Smooth muscle cell of the brain vasculature (primary cell): Measurements from ENCODE around the gene LRMDA.

Experiments
- DNase-seq: peaks from one replicate; pipeline ENCODE4 v3.0.0-alpha.2; 2012; ENCODE audit warnings: low read depth, low spot score

Gene LRMDA

DNA sequence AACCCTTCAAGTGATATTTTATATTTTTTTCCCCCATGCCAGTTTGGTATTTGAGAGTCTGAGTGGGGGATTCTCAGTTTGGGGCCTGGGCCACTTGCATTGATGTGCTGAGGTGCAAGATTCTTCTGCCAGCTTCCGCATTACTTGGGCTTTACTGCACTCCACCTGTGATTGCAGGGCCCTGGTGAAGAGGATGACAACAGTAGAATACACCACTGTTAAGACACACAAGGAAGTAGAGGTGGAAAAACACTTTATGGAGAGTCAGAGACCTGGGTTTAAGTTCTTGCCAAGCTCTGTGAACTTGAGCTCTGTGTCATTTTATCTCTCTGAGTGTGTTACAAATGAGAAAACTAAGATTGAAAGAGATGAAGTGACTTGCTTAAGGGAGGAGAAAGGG lies 209.4 kb downstream of the LRMDA start:
- DNase-seq, result no peak

DNA sequence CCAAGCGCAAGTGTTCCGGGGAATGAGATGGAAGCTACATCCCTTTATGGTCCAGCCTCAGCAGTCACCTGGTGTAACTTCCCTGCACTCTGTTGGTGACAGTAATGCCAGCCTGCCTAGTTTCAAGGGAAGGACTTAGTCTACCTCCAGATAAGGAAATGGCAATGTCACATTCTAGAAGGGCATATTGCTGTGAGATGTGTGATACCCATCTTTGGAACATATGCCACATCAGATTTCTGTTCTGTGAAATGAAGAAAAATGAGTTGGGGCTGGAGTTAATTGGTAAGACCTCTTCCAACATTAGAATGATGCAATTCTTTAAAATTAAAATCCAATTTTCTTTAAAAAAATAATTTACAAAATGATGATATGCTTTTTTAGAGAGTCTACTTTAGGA lies 212.0 kb downstream of the LRMDA start:
- no peak for DNase-seq

GRCh38 chr10:75643944-75644692 lies 212.7 kb downstream of the LRMDA start:
- no peak for DNase-seq

DNA sequence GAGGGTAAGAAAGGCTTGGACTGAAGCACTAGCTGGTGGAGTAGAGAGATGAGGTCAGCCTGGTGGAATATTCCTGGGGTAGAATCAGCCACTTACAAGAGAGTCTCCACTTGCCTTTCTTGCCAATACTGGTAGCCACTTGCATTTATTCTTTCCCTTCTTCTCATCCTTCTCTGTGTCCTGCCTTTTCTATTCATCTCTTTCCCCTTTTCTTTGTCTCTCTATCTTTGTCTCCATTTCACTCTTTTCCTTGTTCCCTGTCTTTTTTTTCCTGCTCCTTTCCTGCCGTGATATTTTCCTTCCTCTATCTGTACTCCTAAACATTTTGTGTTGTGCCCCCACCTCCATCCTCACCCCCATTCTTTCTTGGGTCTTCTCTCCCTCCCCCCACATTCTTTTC lies 214.3 kb downstream of the LRMDA start:
- no peak for DNase-seq

DNA sequence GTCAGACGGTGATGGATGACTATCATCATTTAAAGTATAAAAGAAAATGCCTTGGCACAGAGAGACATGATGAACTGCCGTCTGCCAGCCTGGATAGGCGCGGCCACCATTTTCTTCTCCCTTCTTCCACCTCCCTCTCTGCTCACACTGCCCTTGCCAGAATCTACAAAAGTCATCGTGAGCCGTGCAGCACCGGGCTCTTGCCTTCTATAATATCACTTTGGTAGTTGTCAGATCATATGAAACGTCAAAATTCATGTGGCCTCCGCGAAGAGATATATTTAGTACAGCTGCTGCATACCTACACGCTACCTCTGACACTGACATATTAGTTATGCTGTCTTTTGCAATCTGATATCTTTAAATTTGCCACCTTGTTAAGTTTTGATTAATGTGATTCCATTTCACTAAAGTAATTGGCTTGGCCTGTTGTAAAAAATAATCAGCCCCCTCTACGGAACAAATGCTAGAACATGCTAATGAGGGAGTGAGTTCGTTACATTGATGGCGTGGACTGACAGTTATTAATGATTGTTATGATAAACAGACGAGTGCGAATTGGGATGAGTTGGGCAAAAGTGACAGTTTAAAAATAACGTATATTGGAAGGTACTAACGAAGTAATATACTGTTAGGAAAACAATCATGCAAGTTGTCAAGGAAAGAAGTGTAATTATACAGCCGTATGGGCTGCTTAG lies 214.9 kb downstream of the LRMDA start:
- DNase-seq, result no peak

GRCh38 chr10:75646916-75647315 lies 215.5 kb downstream of the LRMDA start:
- no peak for DNase-seq

DNA sequence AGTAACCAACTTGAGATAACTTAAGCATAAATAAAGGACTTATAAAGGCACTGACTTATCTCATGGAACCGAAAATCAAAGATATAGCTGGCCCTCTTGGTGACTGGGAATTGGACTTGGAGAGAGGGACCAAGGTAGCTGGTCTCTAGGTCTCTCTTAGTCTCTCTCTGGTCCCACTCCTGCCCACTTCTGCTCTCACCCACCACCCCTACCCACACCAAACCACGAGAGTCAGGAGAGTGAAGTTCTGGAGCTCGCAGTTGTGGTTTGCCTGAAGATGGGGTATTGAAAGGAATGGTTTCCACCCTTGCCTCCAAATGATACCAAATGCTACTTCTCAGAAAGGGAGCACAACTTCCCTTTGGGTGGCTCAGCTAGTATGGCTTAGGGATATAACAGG lies 216.3 kb downstream of the LRMDA start:
- DNase-seq, result no peak

DNA sequence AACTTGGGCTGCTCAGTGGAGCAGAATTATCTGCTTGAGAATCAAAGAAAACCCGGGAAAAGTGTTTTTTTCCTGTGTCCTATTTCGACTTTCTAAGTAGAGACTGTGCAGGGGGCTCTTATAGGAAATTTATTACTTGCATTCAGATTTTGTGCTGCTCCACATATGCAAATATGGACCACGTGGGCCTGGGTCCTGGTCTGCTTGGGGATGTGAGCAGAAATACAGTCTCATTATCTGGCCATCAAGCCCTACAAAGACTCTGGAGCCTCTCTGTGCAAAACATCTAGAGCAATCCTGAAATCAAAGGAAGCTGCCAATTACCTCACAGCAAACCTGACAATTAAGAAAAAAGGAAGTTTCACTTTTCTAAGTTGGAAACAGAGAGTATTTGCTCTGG lies 216.9 kb downstream of the LRMDA start:
- DNase-seq, result no peak

DNA sequence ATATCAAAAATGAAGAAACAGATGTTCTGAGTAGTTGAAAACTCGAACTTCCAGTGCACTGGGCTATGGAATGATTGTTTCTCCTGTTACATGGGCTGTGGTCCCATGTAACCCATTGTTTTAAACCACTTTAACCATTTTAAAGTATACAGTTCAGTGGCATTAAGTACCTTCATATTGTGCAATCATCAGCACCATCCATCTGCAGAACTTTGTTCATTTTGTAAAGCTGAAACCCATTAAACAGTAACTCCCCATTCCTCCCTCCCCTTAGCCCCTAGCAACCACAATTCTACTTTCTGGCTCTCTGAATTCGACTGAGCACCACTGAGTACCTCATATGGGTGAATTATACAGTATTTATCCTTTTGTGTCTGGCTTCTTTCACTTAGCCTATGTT lies 217.4 kb downstream of the LRMDA start:
- no peak for DNase-seq

GRCh38 chr10:75649466-75649865 lies 218.0 kb downstream of the LRMDA start:
- DNase-seq, result no peak

DNA sequence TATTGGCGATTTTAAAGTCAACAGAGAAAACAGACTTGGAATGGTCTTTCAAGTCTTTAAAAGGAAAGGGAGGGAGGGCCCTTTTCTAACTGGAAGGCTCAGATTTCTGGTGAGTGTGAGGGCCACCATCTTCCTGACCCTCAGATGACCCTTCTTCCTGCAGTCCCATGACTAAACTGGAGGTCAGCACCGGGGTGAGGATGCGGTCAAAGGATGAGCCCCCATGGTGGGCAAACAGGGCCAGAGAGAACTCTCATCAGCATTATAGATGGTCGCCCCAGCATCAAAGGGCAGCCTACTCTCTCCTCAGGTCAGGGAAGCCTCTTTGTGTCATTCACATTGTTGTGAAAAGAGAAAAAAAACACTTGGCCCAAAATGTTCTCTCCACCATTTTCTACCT lies 219.2 kb downstream of the LRMDA start:
- DNase-seq, result no peak

DNA sequence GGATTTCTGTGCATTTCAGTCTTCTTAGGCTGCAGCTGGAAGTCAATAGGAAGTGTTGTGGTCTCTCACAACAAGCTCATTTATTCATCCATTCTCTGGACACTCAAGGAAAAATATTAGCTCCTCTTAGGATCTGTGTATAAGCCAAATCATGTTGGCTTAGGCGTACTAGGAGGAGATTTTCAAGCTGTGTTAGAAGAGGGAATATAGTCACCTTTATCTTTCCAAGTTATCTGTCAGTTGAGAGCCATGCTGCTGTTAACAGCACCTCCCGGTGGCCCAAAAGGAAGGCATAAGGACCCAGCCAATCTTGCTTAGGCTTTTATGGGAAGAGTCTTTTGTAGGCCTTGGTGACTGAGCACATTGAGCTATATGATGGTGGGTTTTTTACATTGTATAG lies 220.0 kb downstream of the LRMDA start:
- DNase-seq, result no peak

GRCh38 chr10:75652146-75652740 lies 220.8 kb downstream of the LRMDA start:
- DNase-seq, result no peak

DNA sequence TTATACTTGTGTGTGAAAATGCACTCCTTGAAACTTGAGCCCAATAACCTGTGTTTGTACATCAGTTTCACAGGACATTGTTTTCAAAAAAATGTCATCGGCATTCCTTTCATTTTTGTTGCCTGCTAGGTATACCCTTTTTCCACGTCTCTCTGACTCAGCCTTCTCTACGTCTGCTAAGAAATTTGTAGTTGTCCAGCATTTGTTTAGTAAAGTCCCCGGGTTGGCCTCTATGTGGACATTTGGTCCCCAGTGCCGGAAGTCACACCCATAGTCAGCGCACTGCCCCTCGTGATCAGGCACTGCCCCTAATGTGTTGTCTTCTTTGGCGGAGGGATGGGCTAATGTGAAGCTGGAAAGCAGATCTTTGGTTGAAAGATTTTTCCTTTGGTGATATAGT lies 222.3 kb downstream of the LRMDA start:
- no peak for DNase-seq

GRCh38 chr10:75654171-75654771 lies 222.8 kb downstream of the LRMDA start:
- DNase-seq, result no peak

DNA sequence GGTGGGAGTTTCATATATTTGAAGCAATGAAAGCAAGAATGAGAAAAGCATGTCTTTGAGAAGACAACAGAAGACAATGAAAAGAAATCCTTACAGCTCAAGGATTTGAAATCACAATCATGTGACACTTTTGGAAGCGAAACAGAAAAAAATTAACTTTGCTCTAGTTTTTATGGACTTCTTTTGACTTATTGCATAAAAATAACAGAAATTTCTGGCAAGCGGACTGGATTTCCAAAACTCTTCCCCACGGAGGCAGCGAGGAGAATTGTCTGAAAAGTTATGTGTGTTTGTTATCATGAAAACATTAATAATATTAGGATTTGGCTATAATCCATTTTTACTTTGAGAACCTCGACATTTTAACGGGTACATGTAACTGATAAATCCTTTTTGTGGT lies 223.3 kb downstream of the LRMDA start:
- no peak for DNase-seq

DNA sequence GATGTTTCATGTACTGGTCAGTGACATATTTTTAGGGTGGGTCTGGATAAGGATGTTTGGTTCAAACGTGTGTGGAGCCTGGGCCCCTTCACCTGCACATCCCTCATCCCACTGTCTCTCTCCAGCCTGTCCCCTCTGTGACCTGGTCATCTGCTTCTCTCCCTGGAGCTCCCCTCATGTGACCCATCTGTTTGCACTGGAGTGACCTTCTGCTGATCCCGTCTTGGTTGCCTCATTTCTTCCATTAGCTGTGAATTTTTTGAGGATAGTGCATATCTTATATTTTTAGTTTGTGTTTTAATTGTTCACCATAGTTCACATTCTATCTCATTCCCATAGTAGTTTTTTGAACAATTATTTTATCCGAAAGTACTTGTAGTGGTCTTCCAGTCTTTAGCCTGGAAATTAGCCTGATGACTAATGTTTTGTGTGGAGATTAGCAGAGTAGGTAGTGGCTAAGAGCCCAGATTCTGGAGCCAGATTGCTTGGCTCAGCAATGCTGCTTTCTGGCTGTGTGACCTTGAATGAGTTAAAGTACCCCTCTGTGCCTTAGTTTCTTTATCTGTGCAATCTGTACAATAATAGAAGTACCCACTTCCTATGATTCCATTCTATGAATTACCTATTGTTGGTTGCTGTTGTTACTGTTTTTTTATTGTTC lies 224.5 kb downstream of the LRMDA start:
- DNase-seq, result no peak

DNA sequence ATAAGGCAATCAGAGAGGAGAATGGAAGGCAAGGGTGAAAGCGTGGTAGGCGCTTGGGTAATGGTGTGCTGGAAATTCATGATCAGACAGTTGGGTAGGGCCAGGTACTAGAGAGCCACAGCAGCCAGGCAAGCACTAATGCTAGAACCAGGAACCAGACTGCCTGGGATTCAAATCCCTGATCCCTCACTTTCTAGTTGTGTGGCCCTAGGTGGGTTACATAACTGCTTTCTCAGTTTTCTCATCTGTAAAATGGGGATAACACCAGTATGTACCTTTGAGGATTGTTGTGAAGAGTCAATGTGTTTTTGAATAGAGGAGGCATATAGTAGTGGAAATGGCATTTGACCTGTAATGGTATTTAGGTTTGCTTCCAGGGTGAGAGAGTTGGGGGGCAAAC lies 225.9 kb downstream of the LRMDA start:
- no peak for DNase-seq

- no peak for DNase-seq
Measured at GRCh38 chr10:75658036-75658435, 226.6 kb downstream of the LRMDA start.

GRCh38 chr10:75658496-75658895 lies 227.1 kb downstream of the LRMDA start:
- no peak for DNase-seq

DNA sequence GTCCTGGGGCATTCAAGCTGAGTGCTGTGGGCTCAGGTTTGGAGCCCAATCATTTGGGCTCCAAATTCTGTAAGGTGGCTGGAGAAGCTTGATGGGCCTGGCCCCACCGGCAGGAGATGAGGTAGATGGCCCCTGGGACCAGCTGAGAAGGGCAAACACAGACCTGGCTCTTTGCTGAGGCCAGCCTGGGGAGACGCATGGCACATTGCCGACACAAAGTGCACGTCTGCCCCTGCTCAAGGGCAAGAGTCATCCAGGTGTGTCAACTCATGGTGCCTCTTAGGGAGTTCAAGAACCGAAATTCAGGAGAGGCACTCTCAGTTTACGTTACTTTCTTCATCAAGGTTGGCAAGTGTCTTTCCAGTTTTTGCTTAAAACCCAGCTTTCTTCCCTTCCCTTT lies 227.5 kb downstream of the LRMDA start:
- no peak for DNase-seq

GRCh38 chr10:75660823-75661222 lies 229.4 kb downstream of the LRMDA start:
- DNase-seq, result no peak
